GM19239 (cell line): ENCODE results near the gene PIGP.
"Not testable (repeated sequence)": the region's sequence is repeated elsewhere in the genome, so short reads cannot be mapped to it uniquely, and the experiment has no call there.

Experiments
- DNase-seq: peaks from one replicate; pipeline ENCODE4 v3.0.0; 2011; ENCODE audit warnings: low spot score; ENCODE audit not compliant: insufficient read length
- FAIRE-seq: peaks from 2 replicates; lab custom pipeline; 2011; peaks lifted over from hg19 to GRCh38; lab: Jason Lieb, UNC

Gene PIGP

DNA sequence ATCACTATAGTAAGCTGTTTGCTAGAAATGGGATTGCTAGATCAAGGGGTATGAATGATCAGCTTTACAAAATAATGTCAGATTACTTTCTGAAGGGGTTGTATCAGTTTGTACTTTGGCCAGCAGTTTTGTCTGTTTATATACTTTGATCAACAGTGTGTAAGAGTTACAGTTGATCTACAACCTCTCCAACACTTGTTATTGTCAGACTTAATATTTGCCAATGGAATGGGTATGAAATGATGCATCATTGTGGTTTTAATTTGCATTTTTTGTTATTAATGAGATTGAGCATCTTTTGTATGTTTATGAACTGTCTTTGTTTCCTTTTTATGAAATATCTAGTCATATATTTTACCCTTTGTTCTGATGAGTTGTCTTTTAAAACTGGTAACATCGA is 4.5 kb upstream of the PIGP start:
- DNase-seq (no peak), FAIRE-seq (no peak)

- no peak for FAIRE-seq
- no peak for DNase-seq
Measured at GRCh38 chr21:37076087-37076850, 3.4 kb upstream of the PIGP start.

DNA sequence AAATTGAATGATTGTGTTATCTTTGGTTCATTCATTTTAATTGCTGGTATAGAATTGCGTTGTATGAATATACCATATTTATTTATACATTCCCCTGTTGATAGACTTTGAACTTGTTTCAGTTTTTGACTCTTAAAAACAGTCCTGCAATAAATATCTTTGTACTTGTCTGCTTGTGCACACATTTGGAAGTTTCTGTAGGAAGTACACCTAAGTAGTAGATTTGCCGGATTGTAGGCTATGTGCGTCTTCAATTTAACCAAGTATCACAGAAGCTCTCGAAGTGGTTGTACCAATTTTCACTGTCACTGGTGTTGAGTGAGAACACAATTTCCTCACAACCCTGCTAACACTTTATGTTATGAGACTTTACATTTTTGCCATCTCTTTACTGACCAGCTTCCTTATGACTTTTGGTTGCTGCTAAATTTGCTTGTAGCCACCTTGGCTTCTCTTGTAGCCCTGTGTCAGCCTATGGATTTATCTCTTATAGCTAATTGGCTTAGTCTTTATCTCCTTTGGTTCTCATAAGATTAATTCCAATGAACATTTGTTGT is 2.4 kb upstream of the PIGP start:
- DNase-seq (no peak), FAIRE-seq (no peak)

DNA sequence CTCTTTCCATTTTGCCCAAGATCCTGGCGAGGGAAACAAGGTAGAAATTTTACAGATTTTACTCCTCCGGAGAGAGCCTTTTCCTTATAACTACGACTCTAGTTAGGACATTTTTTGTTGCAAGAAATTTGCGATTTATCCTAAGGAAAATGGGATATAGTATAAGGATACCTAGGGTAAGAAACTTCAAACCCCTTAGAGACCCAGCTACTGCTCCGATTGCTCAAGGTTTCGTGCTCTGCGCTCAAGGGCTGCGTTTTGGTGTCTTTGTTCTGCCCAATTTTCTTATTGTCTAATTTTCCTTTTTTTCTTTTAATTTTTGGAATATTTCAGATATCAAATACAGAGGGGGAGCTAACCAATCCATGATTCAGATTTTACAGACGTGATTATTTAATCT is 1.7 kb upstream of the PIGP start:
- FAIRE-seq (no peak), DNase-seq (no peak)

DNA sequence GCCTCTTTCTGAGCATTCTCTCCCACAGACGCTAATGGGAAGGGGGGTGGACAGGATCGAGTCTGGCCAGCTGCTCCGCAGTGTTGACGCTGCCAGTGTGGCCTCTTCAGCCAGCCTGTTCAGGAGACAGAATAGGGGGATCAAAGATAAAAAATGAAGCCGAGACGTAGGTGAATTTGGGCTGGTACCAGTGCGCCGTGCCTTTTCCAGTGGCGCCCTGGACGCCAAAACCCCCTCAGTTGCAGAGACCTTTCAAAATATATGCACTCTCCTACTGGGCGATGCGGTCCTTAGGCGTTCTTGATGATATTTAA is 1.3 kb upstream of the PIGP start:
- FAIRE-seq = no peak
- no peak for DNase-seq

GRCh38 chr21:37073417-37074196 is 736 bp upstream of the PIGP start:
- no peak for FAIRE-seq
- DNase-seq = no peak

GRCh38 chr21:37072274-37072987 is 440 bp downstream of the PIGP start:
- DNase-seq = no peak

GRCh38 chr21:37071561-37072273 is 1.2 kb downstream of the PIGP start:
- DNase-seq = no peak
- peak; percentile 18 for FAIRE-seq

More at GRCh38 chr21:37072274-37072987, 440 bp downstream of the PIGP start:
- no peak for FAIRE-seq

DNA sequence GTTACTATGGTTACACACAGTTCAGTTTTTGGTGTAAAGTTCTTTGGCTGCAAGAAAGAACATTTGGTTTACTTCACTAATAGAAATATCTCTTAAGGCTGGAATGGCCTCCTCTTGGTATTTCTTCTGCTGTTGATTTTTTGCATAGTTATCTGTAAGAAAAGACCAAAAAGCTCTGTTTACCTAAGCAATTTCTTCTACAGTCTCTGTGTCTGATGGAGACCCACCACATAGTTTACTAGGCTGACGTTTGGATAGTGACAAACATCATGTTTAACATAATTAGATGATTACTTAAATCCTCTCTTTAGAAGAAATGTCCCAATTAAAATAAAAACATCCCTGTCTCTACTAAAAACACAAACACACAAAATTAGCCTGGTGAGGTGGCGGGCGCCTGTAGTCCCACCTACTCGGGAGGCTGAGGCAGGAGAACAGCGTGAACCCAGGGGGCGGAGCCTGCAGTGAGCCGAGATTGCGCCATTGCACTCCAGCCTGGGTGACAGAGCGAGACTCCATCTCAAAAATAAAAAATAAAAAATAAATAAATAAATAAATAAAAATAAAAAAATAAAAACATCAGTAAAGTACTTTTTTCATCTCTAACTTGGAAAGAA is 7.2 kb downstream of the PIGP start:
- no peak for FAIRE-seq
- DNase-seq = no peak

- FAIRE-seq = no peak
- no peak for DNase-seq
Measured at GRCh38 chr21:37064841-37065240, 8.0 kb downstream of the PIGP start.

DNA sequence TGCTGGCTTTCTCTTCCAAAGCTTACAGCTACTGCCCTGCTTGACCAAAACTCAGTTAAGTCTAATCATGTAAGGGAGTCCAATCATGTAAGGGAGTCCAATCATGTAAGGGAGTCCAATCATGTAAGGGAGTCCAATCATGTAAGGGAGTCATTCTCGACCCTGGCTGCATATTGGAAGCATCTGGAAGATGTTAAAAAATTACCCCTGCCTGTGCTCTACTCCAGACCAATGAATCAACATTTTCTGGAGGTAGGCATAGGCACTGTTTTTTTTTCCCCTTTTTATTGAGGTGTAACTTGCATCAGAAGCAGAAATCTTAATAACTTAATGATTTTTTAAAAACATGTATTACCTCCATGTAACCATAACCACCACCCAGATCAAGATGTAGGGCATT is 9.4 kb downstream of the PIGP start:
- DNase-seq = no peak
- FAIRE-seq = no peak

DNA sequence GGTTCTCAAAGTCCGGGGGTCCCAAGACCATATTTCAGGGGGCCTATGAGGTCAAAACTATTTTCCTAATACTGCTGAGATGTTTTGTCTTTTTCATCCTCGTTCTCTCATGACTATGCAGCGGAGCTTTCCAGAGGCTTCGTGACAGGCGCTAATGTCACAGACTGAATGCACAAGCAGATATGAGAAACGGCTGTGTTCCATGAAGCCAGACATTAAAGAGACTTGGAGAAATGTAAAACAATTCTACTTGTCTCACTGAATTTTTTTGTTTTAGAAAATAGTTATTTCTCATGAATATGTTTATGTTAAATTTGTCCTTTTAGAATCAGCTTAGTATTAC is 10.3 kb downstream of the PIGP start:
- DNase-seq (no peak), FAIRE-seq (no peak)

DNA sequence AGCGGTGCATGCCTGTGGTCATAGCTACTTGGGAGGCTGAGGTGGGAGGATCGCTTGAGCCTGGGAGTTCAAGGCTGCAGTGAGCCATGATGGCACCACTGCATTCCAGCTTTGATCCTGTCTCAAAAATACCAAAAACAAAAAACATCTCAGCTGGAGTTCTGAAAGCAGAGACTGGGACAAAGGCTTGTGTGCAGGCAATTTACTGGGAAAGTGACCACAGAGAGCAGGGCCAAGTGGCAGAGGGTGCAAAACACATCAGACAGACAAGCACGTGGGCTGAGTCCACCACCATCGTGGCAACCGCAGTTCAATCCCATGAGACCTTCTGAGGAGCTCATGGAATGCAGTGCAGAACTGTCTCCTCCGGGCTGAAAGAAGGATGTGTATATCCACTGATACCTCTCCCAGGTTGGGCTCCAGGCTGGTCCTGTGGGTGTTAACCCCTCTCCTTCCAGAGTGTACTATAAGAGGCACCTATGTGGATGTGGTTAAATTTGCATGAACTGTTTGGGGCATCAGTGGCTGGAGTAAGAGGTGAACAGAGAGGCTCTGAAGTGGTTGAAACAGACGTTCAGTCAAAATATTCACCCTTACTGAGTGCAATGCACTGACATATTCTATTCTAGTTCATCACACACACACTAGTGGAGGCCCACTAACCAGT is 10.8 kb downstream of the PIGP start:
- no peak for DNase-seq
- no peak for FAIRE-seq

GRCh38 chr21:37060296-37060695 is 12.6 kb downstream of the PIGP start:
- FAIRE-seq = no peak
- DNase-seq = no peak

GRCh38 chr21:37059181-37059580 is 13.7 kb downstream of the PIGP start:
- FAIRE-seq = no peak
- DNase-seq = no peak

GRCh38 chr21:37058261-37058660 is 14.6 kb downstream of the PIGP start:
- no peak for DNase-seq
- no peak for FAIRE-seq

- DNase-seq = no peak
- FAIRE-seq = no peak
Measured at GRCh38 chr21:37057614-37058013, 15.3 kb downstream of the PIGP start.

DNA sequence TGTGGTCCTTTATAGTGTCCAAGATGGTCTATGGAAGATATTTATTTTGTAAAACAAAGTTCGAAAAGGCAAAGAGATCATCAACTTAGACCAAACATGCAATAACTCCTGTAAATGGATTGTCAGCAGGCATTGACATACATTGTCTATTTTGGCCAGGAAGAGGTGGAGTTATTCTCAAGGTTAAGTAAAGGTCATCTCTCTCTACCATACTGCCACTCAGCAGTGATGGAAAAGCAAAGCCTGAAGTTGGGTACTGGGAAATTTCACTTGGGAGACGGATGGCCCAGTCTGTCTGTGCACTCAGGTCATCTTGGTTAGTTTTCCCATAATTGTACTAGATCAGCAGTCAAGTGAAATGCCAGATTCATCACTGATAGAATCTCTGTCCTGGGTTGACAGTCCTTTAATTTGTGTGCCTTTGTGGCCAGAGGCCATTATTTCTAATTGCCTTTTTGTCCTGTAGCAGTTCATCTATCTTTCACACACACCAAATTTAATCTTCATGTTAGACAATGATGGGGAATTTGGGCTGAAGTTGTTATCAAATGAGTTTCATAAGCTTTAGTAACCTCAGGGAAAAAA is 17.5 kb downstream of the PIGP start:
- no peak for DNase-seq
- no peak for FAIRE-seq

DNA sequence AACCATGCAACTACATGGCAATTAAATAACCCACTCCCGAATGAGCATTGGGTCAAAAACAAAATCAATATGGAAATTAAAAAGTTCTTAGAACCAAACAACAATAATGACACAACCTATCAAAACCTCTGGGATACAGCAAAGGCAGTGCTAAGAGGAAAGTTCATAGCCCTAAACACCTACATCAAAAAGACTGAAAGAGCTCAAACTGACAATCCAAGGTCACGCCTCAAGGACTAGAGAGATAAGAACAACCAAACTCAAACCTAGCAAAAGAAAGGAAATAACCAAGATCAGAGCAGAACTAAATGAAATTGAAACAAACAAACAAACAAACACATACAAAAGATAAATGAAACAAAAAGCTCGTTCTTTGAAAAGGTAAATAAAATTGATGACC is 23.1 kb downstream of the PIGP start:
- FAIRE-seq, DNase-seq: not testable (repeated sequence)
